Fibroblast of peridontal ligament (primary cell): ENCODE data around the gene NRCAM.
A peak's percentile ranks its signal among the peaks of the same experiment; 100 is the strongest.

ENCODE experiments used
- DNase-seq: peaks from one replicate; pipeline ENCODE4 v3.0.0-alpha.2; 2010; ENCODE audit errors: extremely low read depth

Gene NRCAM

GRCh38 chr7:108246227-108246837 is 209.9 kb downstream of the NRCAM start:
- DNase-seq: peak; percentile 96

- peak; percentile 46 for DNase-seq
These were observed 210.6 kb downstream of the NRCAM start for GRCh38 chr7:108245523-108246226.

- DNase-seq: no peak
These were observed 212.1 kb downstream of the NRCAM start for GRCh38 chr7:108244110-108244509.

GRCh38 chr7:108239501-108240225 is 216.6 kb downstream of the NRCAM start:
- no peak for DNase-seq

GRCh38 chr7:108236681-108237415 is 219.4 kb downstream of the NRCAM start:
- DNase-seq: no peak

- peak; percentile 47 for DNase-seq
These were observed 220.7 kb downstream of the NRCAM start for GRCh38 chr7:108235451-108236061.

GRCh38 chr7:108234971-108235450 is 221.2 kb downstream of the NRCAM start:
- peak; percentile 41 for DNase-seq

- DNase-seq: peak; percentile 31
These were observed 222.0 kb downstream of the NRCAM start for GRCh38 chr7:108234281-108234680.

GRCh38 chr7:108232076-108232475 is 224.2 kb downstream of the NRCAM start:
- no peak for DNase-seq

GRCh38 chr7:108231221-108231620 is 225.0 kb downstream of the NRCAM start:
- no peak for DNase-seq

GRCh38 chr7:108227366-108227765 is 228.9 kb downstream of the NRCAM start:
- no peak for DNase-seq

- no peak for DNase-seq
These were observed 229.4 kb downstream of the NRCAM start for GRCh38 chr7:108226816-108227299.

- DNase-seq: no peak
These were observed 230.6 kb downstream of the NRCAM start for GRCh38 chr7:108225531-108226181.

- DNase-seq: no peak
These were observed 231.8 kb downstream of the NRCAM start for GRCh38 chr7:108224387-108224786.

GRCh38 chr7:108222236-108222892 is 233.9 kb downstream of the NRCAM start:
- peak; percentile 44 for DNase-seq

- DNase-seq: no peak
These were observed 244.6 kb downstream of the NRCAM start for GRCh38 chr7:108211382-108212201.

GRCh38 chr7:108210796-108211195 is 245.4 kb downstream of the NRCAM start:
- DNase-seq: no peak

GRCh38 chr7:108205311-108205710 is 250.9 kb downstream of the NRCAM start:
- DNase-seq: no peak

- no peak for DNase-seq
These were observed 251.9 kb downstream of the NRCAM start for GRCh38 chr7:108204281-108204796.
